NCI-H1105 treated with DMSO at 0.1 percent for 48 hours (cell line): ENCODE results near the gene PLCB1.

Experiments
- DNase-seq: peaks from one replicate; lab custom pipeline; 2025; lab: John Stamatoyannopoulos, UW

Gene PLCB1

GRCh38 chr20:8129211-8129976 is 2.7 kb upstream of the PLCB1 start:
- no peak for DNase-seq

- no peak for DNase-seq
Measured at GRCh38 chr20:8130840-8131526, 1.1 kb upstream of the PLCB1 start.

DNA sequence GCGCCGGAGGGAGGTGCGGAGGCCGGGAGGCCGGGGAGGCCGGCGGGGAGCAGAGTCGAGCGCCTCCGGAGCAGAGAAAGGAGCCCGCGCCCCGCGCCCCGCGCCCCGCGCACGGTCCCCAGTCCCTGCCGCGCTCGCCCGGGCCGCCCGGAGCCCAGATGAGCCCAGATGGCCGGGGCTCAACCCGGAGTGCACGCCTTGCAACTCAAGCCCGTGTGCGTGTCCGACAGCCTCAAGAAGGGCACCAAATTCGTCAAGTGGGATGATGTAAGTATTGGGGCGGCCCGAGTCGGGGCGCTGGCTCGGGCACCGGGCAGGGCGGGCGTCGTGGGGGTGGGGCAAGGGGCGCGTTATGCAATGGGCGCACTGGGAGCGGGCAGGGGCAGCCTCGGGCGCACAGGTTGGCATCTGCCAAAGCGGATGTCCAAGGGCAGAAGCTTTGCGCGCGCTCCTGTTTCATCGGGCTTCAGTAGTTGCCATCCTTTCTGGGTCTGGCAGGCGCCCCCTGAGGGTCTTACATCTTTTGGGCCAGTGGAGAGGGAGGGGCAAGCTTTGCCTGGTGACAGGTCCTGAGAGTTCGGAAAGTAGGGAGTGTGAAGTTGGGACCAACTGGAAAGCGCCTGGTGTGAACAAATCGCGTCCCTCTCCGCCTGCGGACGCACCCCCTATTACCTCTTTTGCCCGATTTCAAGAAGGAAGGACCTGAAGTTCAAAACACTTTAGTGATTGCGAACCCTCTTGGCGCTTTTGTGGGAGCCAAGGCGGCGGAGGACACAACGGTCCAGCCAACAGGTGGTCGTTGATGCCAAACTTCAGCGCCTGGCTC is 631 bp downstream of the PLCB1 start:
- DNase-seq: no peak

GRCh38 chr20:8133310-8133768 is 1.3 kb downstream of the PLCB1 start:
- no peak for DNase-seq

- DNase-seq: no peak
Measured at GRCh38 chr20:8133851-8134451, 1.9 kb downstream of the PLCB1 start.

GRCh38 chr20:8139899-8140298 is 7.8 kb downstream of the PLCB1 start:
- DNase-seq: no peak

DNA sequence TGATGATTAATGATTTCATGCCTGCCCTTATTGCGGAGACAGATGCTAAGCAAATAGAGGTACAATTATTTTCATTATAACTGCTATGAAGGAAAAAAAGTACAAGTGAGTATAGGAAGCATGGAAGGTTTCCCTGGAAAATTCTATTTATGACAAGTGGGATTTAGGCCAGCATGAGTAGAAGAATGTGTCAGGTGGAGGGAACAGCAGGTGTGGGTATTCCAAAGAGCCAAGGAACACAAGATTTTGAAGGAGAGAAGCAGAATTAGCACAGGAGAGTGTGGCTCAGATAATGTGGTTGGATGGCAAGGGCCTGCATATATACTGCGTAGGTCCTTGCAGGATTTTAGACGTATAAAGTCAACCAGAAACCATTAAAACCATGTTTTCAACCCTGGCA is 11.4 kb downstream of the PLCB1 start:
- DNase-seq: no peak

DNA sequence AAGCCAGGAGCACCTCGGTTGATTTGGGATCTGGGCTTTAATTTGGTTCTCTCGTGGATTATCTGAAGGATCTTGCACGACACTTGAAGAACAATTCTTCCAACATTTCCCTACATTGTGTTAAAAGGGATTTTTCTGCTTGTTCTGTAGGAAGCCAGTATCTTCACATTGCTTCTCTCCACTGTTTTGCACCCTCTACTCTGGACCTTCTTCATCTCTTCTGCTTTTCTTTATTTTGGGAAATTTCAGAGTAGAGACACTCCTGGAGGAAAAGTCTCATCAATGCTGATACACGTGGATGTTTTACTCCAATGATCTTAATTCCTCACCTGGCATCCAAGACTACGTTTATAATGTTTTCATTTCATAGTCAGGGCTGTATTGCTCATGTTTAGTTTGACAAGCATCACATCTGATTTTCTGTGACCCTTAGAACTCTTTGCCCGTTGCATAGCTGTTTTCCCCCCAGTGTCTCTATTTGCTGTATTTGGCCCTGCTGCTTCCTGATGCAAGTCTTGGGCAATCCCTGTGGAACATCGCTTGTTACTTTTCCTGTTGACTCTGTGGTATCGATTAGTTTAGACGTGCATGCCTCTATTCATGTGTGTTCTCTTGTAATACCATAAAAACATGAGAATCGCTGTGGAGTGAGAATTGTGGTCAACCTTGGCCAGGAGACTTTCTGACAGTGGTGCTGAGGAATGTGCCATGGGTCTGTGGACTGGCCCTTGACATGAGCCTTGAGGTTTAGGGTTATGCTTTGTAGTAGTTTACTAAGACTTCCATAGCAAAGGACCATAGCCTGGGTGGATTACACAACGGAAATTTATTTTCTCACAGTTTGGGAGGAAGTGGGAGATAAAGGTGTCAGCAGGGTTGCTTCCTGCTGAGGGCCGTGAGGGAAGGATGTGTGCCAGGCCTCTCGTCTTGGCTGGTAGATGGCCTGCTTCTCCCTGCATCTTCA is 12.5 kb downstream of the PLCB1 start:
- DNase-seq: no peak

DNA sequence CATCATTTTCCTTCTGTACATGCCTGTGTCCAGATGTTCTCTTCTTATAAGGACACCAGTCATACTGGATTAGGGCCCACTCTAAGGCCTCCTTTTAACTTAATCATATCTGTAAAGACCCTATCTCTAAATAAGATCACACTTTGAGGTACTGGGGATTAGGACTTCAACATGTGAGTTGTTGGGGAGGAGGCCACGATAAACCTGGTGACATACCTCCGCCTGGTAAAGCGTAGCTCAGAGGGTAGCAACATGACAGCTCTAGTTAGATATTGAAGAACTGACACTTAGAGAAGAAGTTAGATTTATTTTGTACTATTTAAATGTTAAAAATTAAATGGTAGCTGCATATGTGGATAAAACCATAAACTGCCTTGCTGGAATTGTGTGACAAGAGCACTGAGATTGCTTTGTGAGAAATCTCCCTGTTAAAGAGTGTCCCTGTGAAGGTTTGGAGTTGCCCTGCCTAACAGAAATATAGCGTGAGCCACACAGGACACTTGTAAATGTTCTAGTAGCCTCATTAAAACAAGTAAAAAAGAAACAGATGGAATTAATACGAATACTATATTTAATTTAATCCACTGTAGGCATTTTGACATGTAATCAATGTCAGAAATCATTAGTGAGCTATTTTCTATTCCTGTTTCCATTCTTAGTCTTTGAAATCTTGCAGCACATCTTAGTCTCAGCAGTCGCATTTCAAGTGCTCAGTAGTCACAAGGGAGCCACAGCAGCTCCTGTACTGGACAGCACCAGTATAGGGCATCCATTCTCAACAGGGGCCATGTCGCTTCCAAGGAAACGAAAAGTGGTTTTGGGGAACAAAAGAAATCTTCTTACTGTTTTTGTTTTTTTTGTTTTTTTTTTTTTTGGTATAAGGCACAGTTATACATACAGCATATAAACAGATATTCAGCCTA is 13.4 kb downstream of the PLCB1 start:
- DNase-seq: no peak

- no peak for DNase-seq
Measured at GRCh38 chr20:8147476-8147875, 15.4 kb downstream of the PLCB1 start.

DNA sequence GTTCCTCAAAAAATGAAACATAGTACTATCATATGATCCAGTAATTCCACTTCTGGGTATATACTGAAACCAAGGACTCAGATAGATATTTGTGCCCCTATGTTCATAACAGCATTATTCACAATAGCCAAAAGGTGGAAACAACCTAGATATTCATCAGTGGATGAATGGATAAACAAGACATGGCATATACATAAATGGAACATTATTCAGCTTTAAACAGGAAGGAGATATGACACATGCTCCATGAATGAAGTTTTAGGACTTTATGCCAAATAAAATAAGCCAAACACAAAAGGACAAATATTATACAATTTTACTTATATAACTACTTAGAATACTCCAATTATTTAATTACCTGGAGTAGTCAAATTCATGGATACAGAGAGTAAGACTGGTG is 16.4 kb downstream of the PLCB1 start:
- DNase-seq: no peak

DNA sequence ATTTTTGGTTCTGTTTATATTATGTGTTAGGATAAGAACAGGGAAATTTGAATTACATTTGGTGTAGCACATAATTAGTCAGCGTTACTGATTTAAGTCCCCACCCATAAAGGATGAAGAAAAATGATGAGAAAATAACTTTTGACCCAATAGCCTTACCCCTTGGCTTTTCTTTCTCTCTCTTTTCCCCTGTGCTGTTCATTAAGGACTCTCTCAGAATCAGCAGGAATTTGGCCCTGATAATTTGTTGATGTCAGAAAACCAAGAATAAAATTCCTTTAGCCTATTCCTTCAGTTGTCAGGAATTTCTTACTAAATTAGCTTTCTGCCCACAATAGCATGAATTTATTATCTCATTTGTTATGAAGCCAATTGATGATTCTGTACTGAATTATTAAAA is 18.5 kb downstream of the PLCB1 start:
- DNase-seq: no peak

GRCh38 chr20:8151372-8151771 is 19.3 kb downstream of the PLCB1 start:
- DNase-seq: no peak

- DNase-seq: peak; percentile 7
Measured at GRCh38 chr20:8152183-8152582, 20.1 kb downstream of the PLCB1 start.

DNA sequence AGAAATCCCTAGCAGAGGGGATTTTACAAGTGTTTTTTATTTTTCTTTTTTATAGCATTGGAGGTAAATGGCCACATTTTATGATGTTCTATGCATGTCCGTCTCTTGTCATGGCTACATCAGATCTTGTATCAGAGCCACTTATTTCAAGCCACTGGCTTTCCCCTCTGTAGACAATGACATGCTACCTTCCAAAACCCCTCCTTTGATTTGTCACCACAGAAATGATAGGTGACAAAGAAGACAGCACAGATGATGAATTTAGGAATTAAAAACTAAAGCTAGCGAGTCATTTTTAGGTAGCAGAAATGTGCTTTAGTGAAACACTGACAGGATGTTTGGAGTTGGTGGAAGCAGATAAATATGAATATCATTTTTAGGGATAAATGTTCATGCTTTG is 20.8 kb downstream of the PLCB1 start:
- DNase-seq: no peak

GRCh38 chr20:8153281-8153908 is 21.3 kb downstream of the PLCB1 start:
- DNase-seq: peak; percentile 7

DNA sequence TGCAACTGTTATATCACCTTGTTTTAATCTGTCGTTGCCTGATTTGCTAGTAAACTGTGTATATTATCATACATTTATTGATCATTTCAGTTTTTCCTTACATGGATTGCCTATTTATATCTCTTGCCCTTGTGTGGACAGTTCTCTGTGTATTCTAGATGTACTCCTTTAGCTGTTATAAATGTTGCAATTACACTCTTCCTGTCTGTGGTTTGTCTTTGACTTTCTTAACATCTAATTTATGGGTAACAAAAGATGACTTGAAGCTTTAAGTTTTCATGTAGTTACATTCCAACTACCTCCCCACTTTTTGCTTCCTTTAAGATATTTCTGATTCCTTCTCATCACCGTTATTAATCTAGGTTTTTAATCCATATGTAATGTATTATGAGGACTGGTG is 22.6 kb downstream of the PLCB1 start:
- DNase-seq: no peak

GRCh38 chr20:8155229-8155628 is 23.2 kb downstream of the PLCB1 start:
- no peak for DNase-seq

DNA sequence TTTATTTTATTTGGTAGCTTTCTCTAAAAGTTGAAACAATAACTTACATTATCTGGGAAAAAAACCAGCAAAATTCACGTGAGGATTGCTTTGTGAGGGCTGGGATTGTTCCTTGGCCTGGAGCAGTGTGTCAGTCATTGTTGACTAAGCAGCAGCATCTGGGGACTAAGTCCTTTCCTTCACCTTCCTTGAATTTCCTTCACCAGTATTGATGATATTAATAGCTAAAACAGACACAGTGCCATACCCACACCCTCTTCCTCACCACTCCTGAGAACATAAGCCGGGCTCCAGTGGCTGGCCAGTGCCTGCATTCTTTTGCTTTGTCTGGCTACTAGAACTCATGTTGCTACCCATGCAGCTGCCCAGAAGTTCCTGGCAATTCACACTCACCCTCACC is 23.7 kb downstream of the PLCB1 start:
- DNase-seq: no peak
